Adipose tissue (tissue), 3 donors: Measurements from ENCODE around the gene DCDC2C. TPM values are rescaled to one million over a fixed set of nuclear protein-coding genes. Genes with fewer than 3 reads are reported as not detected.

Experiments
- H3K27ac ChIP-seq: one replicate; pipeline ENCODE4 v1.5.1; 2013; ENCODE audit warnings: low read depth, low read length
- WGBS, 3 donors: extraction: QIAGEN DNeasy Blood & Tissue Kit; methylation state at CpG; one replicate each; pipeline ENCODE4 v1.1.7; 2013; 5-methylcytosine and 5-hydroxymethylcytosine counted together
- polyA plus RNA-seq, 3 donors: library from polyadenylated mRNA; stranded (reverse); fragments of 200-250 nt; gene quantifications; one replicate each; pipeline ENCODE4 v1.2.3, GENCODE V29; 2013
- donor health status: healthy with polysubstance abuse.
- donor health status: Bipolar disorder and iron deficiency.
- donor health status: healthy.

DCDC2C gene
- polyA plus RNA-seq, 3 donors: not detected

- 85 to 96% (median 92%) methylated on average over 7 of the region's 7 CpGs for WGBS, 3 donors
- H3K27ac ChIP-seq: no peak overlapping the region
Observed at GRCh38 chr2:3731829-3732228, 28.5 kb downstream of the DCDC2C start.

- H3K27ac ChIP-seq: no peak overlapping the region
- 79 to 88% (median 84%) methylated on average over 7 of the region's 7 CpGs for WGBS, 3 donors
Observed at GRCh38 chr2:3736112-3736511, 32.7 kb downstream of the DCDC2C start.

GRCh38 chr2:3737128-3737527 lies 33.8 kb downstream of the DCDC2C start:
- WGBS, 3 donors: 61 to 87% (median 81%) methylated on average over 9 of the region's 9 CpGs
- H3K27ac ChIP-seq: no peak overlapping the region

DNA sequence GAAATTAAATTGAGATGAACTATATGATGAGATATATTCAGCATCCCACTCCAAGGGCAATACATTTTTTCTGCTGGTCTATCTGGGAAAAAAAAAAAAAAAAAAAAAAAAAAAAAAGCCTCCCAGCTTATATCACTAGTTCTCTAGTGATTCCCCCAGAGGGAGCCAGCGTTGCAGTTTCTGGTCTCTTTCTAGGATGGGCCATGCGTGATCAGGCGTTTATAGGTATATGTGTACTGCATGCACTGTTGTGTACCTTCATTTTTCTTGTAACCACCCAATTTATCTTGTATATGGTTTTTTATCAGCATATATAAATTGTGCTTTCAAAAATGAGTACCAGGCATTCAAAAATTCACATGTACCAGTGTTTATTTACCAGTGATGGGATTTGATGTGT lies 35.1 kb downstream of the DCDC2C start:
- WGBS, 3 donors: 47 to 55% (median 47%) methylated on average over 3 of the region's 3 CpGs
- H3K27ac ChIP-seq: no peak overlapping the region

GRCh38 chr2:3739313-3739712 lies 35.9 kb downstream of the DCDC2C start:
- 84 to 93% (median 92%) methylated on average over 19 of the region's 19 CpGs for WGBS, 3 donors
- H3K27ac ChIP-seq: no peak overlapping the region

GRCh38 chr2:3741396-3741795 lies 38.0 kb downstream of the DCDC2C start:
- H3K27ac ChIP-seq: no peak overlapping the region
- WGBS, 3 donors: 49 to 73% (median 54%) methylated on average over 8 of the region's 8 CpGs

- WGBS, 3 donors: 85 to 92% (median 92%) methylated on average over 13 of the region's 13 CpGs
- H3K27ac ChIP-seq: no peak overlapping the region
Observed at GRCh38 chr2:3741867-3742602, 38.7 kb downstream of the DCDC2C start.

- H3K27ac ChIP-seq: no peak overlapping the region
- 71 to 82% (median 82%) methylated on average over 5 of the region's 5 CpGs for WGBS, 3 donors
Observed at GRCh38 chr2:3742743-3743508, 39.6 kb downstream of the DCDC2C start.

DNA sequence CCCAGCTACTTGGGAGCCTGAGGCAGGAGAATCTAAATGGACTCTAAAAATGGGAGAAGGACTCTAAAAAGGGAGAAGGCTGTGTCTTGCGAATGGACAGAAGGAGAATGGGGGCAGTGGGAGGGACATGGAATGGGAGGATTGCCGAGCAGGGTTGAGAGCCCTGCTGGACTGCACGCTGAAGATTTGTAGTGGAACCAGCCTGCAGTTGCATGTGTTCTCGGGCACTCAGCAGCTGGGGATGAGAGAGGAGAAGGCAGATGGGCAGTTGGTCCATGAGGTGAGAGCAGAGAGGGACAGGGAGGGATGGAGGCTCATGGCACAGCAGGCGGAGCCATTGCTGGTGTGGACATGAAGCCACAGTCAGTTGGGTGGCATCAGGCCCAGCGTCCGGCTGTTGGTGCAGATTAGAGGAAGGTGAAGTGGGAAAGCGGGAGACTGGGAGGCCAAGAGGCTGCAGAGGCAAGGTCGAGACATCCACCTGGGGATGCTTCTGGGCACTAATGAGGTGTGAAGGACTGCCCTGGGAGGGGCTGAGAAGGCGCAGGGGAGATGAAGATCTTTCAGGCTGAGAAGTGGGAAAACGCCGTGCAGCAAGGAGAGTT lies 40.7 kb downstream of the DCDC2C start:
- H3K27ac ChIP-seq: no peak overlapping the region
- WGBS, 3 donors: 86 to 91% (median 89%) methylated on average over 12 of the region's 12 CpGs

- H3K27ac ChIP-seq: no peak overlapping the region
- 52 to 66% (median 58%) methylated on average over 12 of the region's 12 CpGs for WGBS, 3 donors
Observed at GRCh38 chr2:3745920-3746319, 42.5 kb downstream of the DCDC2C start.

DNA sequence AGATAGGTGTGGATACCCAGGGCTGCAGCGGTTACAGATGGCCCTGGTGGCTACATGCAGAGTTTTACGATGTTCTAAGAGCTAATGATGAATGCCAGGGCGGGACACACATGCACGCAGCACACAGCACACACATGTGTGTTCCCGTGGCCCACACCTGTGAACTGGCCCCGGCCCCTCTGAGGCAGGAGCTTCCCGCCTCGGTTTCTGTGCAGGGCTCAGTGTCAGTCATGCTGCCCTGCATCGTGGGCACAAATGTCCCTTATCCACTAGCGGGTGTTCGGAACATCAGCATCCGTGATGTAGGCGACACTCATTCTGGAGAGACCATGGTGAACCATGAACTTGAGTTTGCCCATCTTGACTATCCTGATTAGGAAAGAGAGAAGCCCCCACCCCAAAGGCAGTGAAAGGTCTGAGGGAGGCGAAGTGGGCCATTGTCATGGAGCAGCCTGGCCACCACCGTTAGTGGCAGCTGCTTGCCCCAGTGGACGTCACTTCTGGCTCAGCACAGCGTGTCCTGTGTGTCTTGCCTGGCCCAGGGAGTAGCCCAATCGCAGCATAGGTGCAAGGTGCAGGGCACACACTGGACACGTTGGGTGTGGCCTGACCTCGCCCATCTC lies 43.8 kb downstream of the DCDC2C start:
- no peak overlapping the region for H3K27ac ChIP-seq

DNA sequence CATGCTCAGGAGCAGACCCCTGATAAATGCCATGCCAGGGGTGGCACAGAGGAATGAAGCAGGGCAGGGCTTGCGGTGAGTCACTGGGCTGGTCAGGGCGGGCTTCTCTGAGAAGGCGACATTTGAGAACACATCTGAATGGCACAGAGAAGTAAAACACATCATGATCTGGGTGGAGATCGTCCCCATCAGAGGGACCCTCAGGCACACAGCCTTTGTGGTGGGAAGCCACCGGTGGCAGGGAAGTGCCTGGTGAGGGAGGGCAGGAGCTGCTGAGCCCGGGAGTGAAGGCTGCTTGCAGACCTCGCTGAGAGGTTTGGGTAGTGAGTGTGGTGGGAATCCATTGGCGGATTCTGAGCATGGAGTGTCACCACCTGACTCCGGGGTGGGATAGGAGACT lies 44.5 kb downstream of the DCDC2C start:
- WGBS, 3 donors: 75 to 83% (median 82%) methylated on average over 9 of the region's 9 CpGs
- H3K27ac ChIP-seq: no peak overlapping the region

More for the DNA sequence above, 43.8 kb downstream of the DCDC2C start:
- WGBS, 3 donors: 82 to 92% (median 91%) methylated on average over 20 of the region's 20 CpGs

GRCh38 chr2:3749201-3749600 lies 45.8 kb downstream of the DCDC2C start:
- no peak overlapping the region for H3K27ac ChIP-seq
- 71 to 74% (median 74%) methylated on average over 7 of the region's 7 CpGs for WGBS, 3 donors

GRCh38 chr2:3751251-3751650 lies 47.9 kb downstream of the DCDC2C start:
- 72 to 76% (median 75%) methylated on average over 7 of the region's 7 CpGs for WGBS, 3 donors
- no peak overlapping the region for H3K27ac ChIP-seq

DNA sequence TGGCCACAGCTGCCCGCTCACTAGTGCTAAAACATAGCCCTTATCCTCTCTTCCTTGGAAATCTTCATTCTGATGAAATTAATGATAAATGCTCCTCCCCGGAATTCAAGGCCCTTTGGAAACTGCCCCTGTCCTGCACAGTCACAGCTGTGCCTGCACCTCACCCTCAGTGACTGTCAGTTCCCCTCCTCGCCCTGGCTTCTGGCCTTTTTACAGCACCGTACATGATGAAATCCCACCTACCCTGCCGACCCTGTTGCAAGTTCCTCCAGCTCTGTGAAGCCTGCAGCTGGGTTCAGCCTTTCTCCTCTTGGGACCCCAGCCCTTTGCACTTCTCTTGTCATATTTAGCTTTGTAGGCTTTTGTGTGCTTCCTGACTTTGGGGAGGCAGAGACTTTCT lies 48.4 kb downstream of the DCDC2C start:
- no peak overlapping the region for H3K27ac ChIP-seq
- 24 to 50% (median 47%) methylated on average over 5 of the region's 5 CpGs for WGBS, 3 donors

DNA sequence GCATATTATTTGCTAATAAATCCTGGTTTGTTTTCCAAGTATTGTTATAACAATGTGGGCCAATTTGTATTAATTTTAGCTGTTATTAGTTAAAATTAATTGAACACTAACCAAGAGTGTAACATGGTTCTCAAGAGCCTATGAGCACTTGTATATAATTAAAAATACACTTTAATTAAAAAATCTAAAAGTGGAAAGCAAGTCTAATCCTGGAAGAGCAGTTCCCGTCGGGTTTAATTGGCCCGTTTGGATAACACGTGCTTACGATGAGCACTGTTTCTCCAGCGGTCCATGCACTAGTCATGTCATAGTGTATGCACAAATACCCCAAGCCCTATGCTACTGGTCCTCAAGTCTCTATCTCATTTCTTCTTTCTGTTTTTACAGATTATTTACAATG lies 49.0 kb downstream of the DCDC2C start:
- WGBS, 3 donors: 83 to 99% (median 94%) methylated on average over 6 of the region's 6 CpGs
- H3K27ac ChIP-seq: no peak overlapping the region

DNA sequence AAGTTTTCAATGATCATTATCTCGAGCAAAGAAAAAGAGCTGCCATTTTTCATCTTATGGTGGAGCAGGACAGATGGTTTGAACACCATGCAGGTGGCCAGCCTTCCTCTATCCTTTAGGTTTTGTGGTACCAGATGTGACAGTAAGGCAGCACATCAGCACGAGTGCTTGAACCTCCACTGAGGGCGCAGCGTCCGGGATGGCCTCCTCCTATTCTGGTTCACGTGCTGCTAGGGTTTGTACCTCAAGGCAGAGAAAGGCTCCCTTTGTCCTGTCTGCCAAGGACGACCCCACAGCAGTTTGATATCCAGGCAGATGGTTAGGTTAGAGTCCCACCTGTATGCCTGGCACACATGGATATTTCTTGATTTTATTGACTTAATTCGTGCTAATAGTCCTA lies 50.2 kb downstream of the DCDC2C start:
- 65 to 87% (median 87%) methylated on average over 8 of the region's 8 CpGs for WGBS, 3 donors
- no peak overlapping the region for H3K27ac ChIP-seq

DNA sequence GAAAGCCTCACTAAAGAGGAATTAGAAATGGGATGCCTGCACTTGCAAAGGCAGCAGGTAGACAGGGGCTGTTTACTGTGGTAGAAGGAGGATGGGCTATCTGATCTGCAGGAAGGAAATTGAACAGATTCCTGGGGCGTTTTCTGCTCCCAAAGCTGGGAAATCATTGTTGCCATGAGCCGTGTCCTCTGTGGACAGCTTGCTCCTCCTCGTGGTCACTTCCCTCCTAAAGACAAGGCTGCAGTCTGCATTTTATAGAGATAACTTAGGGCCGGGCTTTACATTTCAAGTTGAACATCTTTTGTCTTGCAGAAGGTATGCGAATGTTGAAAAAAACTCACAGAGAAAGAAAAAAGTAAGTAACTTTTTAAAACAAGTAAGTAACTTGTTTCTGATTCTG lies 50.9 kb downstream of the DCDC2C start:
- H3K27ac ChIP-seq: no peak overlapping the region
- WGBS, 3 donors: 37 to 48% (median 38%) methylated on average over 5 of the region's 5 CpGs

GRCh38 chr2:3754795-3755194 lies 51.4 kb downstream of the DCDC2C start:
- WGBS, 3 donors: 84 to 90% (median 87%) methylated on average over 3 of the region's 3 CpGs
- no peak overlapping the region for H3K27ac ChIP-seq
